HG03342 (cell line): Measurements from ENCODE around the gene LCE1F.

Experiments used
- ATAC-seq: cut with Tn5 transposase; IDR thresholded peaks from one replicate; pipeline ENCODE4 v1.9.1; 2021; ENCODE audit warnings: mild to moderate bottlenecking, moderate library complexity; ENCODE audit not compliant: unreplicated experiment

The LCE1F gene

GRCh38 chr1:152774875-152775274 lies at the start of gene LCE1F:
Gene LCE1F, plus strand, starts transcription at chr1:152775140. Its CDS starts 1,232 bp downstream, at chr1:152776372.
- no peak for ATAC-seq

GRCh38 chr1:152725261-152725660 lies 49.7 kb upstream of the LCE1F start:
- no peak for ATAC-seq

GRCh38 chr1:152728986-152729385 lies 46.0 kb upstream of the LCE1F start:
- no peak for ATAC-seq

- ATAC-seq, result no peak
These were observed 39.3 kb upstream of the LCE1F start for GRCh38 chr1:152735648-152736047.

- no peak for ATAC-seq
These were observed 36.9 kb upstream of the LCE1F start for GRCh38 chr1:152737997-152738396.

- no peak for ATAC-seq
These were observed 35.1 kb upstream of the LCE1F start for GRCh38 chr1:152739841-152740240.

- no peak for ATAC-seq
These were observed 33.3 kb upstream of the LCE1F start for GRCh38 chr1:152741656-152742055.

GRCh38 chr1:152743371-152744145 lies 31.4 kb upstream of the LCE1F start:
- ATAC-seq, result no peak

GRCh38 chr1:152745289-152745704 lies 29.6 kb upstream of the LCE1F start:
- ATAC-seq, result no peak

GRCh38 chr1:152745765-152746444 lies 29.0 kb upstream of the LCE1F start:
- ATAC-seq, result no peak

- ATAC-seq, result no peak
These were observed 27.1 kb upstream of the LCE1F start for GRCh38 chr1:152747831-152748230.

GRCh38 chr1:152752225-152752624 lies 22.7 kb upstream of the LCE1F start:
- no peak for ATAC-seq

- ATAC-seq, result no peak
These were observed 21.4 kb upstream of the LCE1F start for GRCh38 chr1:152753586-152753985.

GRCh38 chr1:152756872-152757271 lies 18.1 kb upstream of the LCE1F start:
- no peak for ATAC-seq

- no peak for ATAC-seq
These were observed 17.2 kb upstream of the LCE1F start, which contains the start of gene KPRP for GRCh38 chr1:152757747-152758146. Gene KPRP, plus strand, starts transcription at chr1:152758025. Its CDS starts 1,564 bp downstream, at chr1:152759589.

GRCh38 chr1:152758636-152759035 lies 16.3 kb upstream of the LCE1F start:
- ATAC-seq, result no peak

- ATAC-seq, result no peak
These were observed 15.3 kb upstream of the LCE1F start for GRCh38 chr1:152759453-152760173.

- no peak for ATAC-seq
These were observed 14.3 kb upstream of the LCE1F start for GRCh38 chr1:152760551-152761190.

- ATAC-seq, result no peak
These were observed 13.2 kb upstream of the LCE1F start for GRCh38 chr1:152761609-152762213.

- no peak for ATAC-seq
These were observed 6.0 kb upstream of the LCE1F start for GRCh38 chr1:152768847-152769533.
